BLaER1 treated with 17β-estradiol and CSF1 and Interleukin-3, amounts not matched to agents 10 nM and 100 nM (cell line): ENCODE results near the gene POPDC3.
"Not testable (repeated sequence)": the region's sequence is repeated elsewhere in the genome, so short reads cannot be mapped to it uniquely, and the experiment has no call there.

Experiments used
- H3K27ac ChIP-seq, 11 experiments: shearing (Covaris generic); formaldehyde crosslinking; 2 replicates each; pipeline ENCODE4 v1.8.1; 2022
- H3K27me3 ChIP-seq, 11 experiments: shearing (Covaris generic); formaldehyde crosslinking; 2 replicates each; pipeline ENCODE4 v1.8.1; 2022
- H3K36me3 ChIP-seq, 11 experiments: shearing (Covaris generic); formaldehyde crosslinking; 2 replicates each; pipeline ENCODE4 v1.8.1; 2022
- H3K4me1 ChIP-seq, 10 experiments: shearing (Covaris generic); formaldehyde crosslinking; 2 replicates each; pipeline ENCODE4 v1.8.1; 2022
- H3K4me2 ChIP-seq, 11 experiments: shearing (Covaris generic); formaldehyde crosslinking; 2 replicates each; pipeline ENCODE4 v1.8.1; 2022
- H3K4me3 ChIP-seq, 10 experiments: shearing (Covaris generic); formaldehyde crosslinking; 2 replicates each; pipeline ENCODE4 v1.8.1; 2022
- H3K9ac ChIP-seq, 11 experiments: shearing (Covaris generic); formaldehyde crosslinking; 2 replicates each; pipeline ENCODE4 v1.8.1; 2022
- H3K9me3 ChIP-seq, 11 experiments: shearing (Covaris generic); formaldehyde crosslinking; replicated peaks in 1 of 11; 2 replicates each; pipeline ENCODE4 v1.8.1; 2022
- H4K20me1 ChIP-seq, 11 experiments: shearing (Covaris generic); formaldehyde crosslinking; 2 replicates each; pipeline ENCODE4 v1.8.1; 2022
- Cebpa-rat ChIP-seq, 11 experiments: shearing (Covaris generic); IDR thresholded peaks; 2 replicates each; pipeline ENCODE4 v1.8.1; 2022

The POPDC3 gene, protein sequence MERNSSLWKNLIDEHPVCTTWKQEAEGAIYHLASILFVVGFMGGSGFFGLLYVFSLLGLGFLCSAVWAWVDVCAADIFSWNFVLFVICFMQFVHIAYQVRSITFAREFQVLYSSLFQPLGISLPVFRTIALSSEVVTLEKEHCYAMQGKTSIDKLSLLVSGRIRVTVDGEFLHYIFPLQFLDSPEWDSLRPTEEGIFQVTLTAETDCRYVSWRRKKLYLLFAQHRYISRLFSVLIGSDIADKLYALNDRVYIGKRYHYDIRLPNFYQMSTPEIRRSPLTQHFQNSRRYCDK

DNA sequence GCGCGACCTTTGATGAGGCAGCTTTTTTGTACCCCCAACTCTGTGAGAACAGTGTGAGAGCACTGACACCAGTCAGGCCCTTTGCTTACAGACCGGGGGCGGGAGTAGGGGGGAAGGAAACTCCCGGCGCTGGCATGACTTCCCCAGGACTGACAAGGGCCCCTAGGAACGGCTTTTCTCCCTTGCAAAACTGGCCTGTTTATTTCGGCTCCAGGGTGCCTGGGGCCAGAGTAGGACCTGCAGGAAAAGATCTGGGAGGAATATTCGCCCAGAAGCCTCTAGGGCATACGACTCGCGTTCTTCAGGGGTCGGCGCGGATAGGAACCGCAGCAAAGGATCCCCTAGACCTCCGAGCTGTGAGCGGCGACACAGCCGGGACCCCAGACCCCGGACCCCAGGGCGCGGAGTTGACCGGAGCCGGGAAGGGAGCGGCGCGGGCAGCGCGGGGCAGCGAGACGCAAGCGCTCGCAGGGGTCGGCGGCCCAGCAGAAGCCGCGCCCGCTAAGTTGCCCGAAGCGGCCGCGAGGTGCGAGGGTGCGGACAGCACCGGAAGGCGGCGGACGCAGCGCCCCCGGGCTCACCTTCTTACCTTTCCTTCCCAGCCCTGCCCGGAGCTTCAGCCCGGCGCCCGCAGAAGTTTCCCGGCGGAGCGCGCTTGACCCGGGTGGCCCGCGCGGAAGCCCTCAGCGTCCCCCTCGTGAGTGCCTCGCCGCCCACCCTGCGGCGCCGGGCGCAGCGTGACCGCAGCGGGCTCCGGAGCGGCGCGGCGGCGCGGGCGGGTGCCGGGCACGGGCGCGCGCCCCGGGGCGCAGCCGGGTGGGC lies at the start of gene POPDC3:
Gene POPDC3, minus strand, starts transcription at position 771 of the 822 bp plus-strand sequence. CDS start 18,105 bp downstream, outside the sequence.
- TF ChIP-seq Cebpa-rat (IDR thresholded peaks at IDR 0.05) = no peak
- peak within 1 kb of the TSS in 7 of 11 experiments; percentile 13 to 50 (median 40); a peak in 7 of 22 replicates for H3K9ac ChIP-seq
- H3K27me3 ChIP-seq = peaks cover 45 to 67% (median 52%) of the 10 kb centered on the region in 11 experiments
- H4K20me1 ChIP-seq = peaks cover 0 to 10% (median 0%) of the 10 kb centered on the region in 11 experiments; a peak in 2 of 22 replicates
- peaks cover 0 to 15% (median 7%) of the 10 kb centered on the region in 11 experiments; a peak in 11 of 22 replicates for H3K9me3 ChIP-seq
- no peaks in the 10 kb centered on the region for H3K36me3 ChIP-seq
- H3K4me3 ChIP-seq = peak within 1 kb of the TSS; percentile 50 to 72 (median 58)
- H3K4me2 ChIP-seq = peak within 1 kb of the TSS; percentile 74 to 96 (median 87)
- H3K4me1 ChIP-seq = peaks cover 0 to 5% (median 2%) of the 10 kb centered on the region in 10 experiments; a peak in 6 of 20 replicates
- no peak within 1 kb of the TSS for H3K27ac ChIP-seq

DNA sequence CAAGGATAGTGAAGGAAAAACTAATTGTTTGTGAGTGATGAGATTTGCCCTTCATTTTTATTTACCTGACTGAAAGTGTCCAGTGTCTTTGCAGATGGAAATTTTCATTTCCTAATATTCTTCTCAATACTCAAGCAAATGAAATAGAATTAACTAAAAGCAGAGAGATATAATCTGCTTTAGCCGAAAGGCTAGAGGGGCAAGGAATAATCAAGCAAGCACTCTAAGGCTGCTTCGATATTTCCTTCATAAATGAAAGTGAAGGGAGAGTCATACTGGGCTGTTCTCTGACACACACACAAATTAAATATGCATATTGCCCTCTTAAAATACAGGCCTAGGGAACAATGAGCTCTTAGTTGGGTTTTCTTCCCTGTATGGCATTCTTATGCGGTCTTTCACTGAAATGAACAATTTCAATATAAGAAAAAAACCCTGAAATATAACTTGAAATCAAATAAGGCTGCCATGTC lies 47.5 kb upstream of the POPDC3 start:
- Histone ChIP-seq H3K9ac (no peak overlapping the region), H3K27ac (no peak overlapping the region), H3K4me1 (no peaks in the 10 kb centered on the region), H3K9me3 (peaks cover 0 to 10% (median 4%) of the 10 kb centered on the region in 11 experiments; a peak in 6 of 22 replicates), H3K4me3 (no peak overlapping the region), H3K36me3 (no peaks in the 10 kb centered on the region), H4K20me1 (no peaks in the 10 kb centered on the region), H3K27me3 (no peaks in the 10 kb centered on the region), H3K4me2 (no peak overlapping the region)
- TF ChIP-seq Cebpa-rat (IDR thresholded peaks at IDR 0.05) = no peak

DNA sequence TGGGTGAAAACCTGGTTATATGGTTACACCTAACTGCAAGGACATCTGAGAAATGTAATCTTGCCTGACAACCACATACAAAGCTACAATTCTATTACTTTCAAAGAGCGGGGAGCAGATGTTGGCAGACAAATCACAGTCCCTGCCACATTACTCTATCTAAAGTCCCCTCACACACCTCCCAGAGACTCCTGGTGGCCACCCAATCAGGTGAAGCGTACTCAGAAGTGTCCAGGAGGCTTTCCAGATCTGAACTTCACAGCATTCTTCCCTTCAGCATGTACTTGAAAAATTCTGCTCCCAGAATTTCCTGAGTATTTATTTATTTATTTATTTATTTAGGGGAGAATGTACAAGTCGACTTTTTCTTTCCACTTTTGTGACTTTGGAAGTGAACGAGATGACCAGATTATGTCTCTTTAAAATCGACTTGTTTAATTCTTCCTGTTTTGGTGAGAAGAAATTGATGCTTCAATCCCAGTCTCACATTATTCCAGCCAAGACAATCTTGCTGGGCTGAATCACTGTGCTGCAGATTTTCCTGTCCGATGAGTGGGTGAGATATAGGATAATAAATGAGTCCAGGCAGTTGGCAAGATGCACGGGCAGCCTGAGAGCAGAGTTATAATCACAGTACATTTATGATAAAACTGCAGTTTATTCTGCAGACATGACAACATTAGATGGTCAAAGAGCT lies 46.9 kb upstream of the POPDC3 start:
- Histone ChIP-seq H3K4me3 (no peak overlapping the region), H3K4me1 (no peaks in the 10 kb centered on the region), H3K9ac (no peak overlapping the region), H3K36me3 (no peaks in the 10 kb centered on the region), H3K9me3 (peaks cover 0 to 10% (median 2%) of the 10 kb centered on the region in 11 experiments; a peak in 6 of 22 replicates), H3K27ac (no peak overlapping the region), H3K27me3 (no peaks in the 10 kb centered on the region), H3K4me2 (no peak overlapping the region), H4K20me1 (no peaks in the 10 kb centered on the region)
- no peak for TF ChIP-seq Cebpa-rat (IDR thresholded peaks at IDR 0.05)

DNA sequence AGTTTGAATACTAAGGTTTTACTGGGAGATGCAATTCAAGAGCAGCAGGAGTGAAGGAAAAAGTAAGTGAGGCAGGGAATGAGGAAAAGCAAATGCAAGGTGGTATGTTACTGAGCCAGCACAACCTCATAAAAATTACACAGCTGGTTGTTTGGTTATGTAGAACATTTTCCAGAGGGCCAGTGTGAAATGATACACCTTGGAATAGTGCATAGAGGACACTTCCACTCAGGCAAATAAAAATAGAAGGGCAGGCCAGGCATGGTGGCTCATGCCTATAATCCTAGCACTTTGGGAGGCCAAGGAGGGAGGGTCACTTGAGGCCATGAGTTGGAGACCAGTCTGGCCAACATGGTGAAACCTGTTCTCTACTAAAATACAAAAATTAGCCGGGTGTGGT lies 43.4 kb upstream of the POPDC3 start:
- Histone ChIP-seq H3K9ac (no peak overlapping the region), H3K27me3 (no peaks in the 10 kb centered on the region), H3K9me3 (peaks cover 0 to 6% (median 0%) of the 10 kb centered on the region in 11 experiments; a peak in 1 of 22 replicates), H3K4me2 (no peak overlapping the region), H3K4me1 (no peaks in the 10 kb centered on the region), H3K4me3 (no peak overlapping the region), H4K20me1 (no peaks in the 10 kb centered on the region), H3K36me3 (no peaks in the 10 kb centered on the region), H3K27ac (no peak overlapping the region)
- no peak for TF ChIP-seq Cebpa-rat (IDR thresholded peaks at IDR 0.05)

DNA sequence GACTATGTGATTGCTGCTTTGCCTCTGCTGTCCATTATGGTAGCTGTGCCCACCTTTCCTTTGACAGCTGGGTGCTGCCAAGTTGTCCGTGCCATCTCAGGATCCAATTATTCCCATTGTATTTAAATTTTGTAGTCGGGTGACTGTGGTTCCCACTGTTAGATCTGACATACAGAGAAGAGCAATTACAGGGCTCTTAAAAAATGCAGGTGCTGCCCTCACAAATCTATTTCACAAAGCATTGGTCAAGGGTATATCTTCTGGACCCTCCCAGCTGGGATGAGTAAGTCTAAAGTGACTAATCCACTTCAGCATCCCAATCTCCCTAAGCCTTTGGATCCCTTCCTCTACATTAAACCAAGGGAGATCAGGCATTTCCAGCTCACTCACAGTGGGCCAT lies 41.4 kb upstream of the POPDC3 start:
- not testable (repeated sequence) for H3K27me3 ChIP-seq, H3K9me3 ChIP-seq, H3K36me3 ChIP-seq, H4K20me1 ChIP-seq, H3K9ac ChIP-seq, H3K4me3 ChIP-seq, H3K4me1 ChIP-seq, H3K4me2 ChIP-seq, H3K27ac ChIP-seq

DNA sequence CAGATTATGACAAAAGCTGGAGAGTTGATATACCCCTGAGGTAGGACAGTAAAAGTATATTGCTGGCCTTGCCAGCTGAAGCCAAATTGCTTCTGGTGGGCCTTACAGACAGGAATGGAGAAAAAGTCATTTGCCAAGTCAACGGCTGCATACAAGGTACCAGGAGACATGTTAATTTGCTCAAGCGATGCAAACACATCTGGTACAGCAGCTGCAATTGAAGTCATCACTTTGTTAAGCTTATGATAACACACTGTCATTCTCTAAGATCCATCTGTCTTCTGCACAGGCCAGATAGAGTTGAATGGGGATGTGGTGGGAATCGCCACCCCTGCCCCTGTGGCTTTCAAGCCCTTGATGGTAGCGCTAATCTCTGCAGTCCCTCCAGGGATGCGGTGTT lies 40.4 kb upstream of the POPDC3 start:
- no peak overlapping the region for H3K27ac ChIP-seq
- no peaks in the 10 kb centered on the region for H4K20me1 ChIP-seq
- no peak overlapping the region for H3K4me2 ChIP-seq
- TF ChIP-seq Cebpa-rat (IDR thresholded peaks at IDR 0.05) = no peak
- no peaks in the 10 kb centered on the region for H3K27me3 ChIP-seq
- H3K36me3 ChIP-seq = no peaks in the 10 kb centered on the region
- H3K9ac ChIP-seq = no peak overlapping the region
- peaks cover 0 to 6% (median 0%) of the 10 kb centered on the region in 11 experiments; a peak in 1 of 22 replicates for H3K9me3 ChIP-seq
- H3K4me3 ChIP-seq = no peak overlapping the region
- no peaks in the 10 kb centered on the region for H3K4me1 ChIP-seq

DNA sequence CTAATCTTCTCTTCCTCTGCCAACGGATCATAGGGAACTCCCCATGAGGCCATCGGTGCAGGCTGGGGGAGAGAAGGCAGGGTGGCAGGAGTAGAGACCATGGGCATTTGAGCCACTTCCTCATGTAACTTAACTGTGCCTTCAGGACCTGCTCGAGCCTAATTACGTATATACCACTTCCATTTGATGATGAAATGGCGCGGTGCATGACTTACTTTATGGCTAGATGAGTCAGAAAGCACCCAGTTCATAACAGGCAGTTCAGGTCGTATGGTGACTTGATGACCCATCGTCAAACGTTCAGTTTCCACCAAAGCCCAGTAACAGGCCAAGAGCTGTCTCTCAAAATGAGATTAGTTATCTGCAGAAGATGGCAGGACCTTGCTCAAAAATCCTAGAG lies 39.4 kb upstream of the POPDC3 start:
- H3K27me3 ChIP-seq, H4K20me1 ChIP-seq, H3K4me1 ChIP-seq, H3K4me2 ChIP-seq, H3K4me3 ChIP-seq, H3K27ac ChIP-seq, H3K9me3 ChIP-seq, H3K9ac ChIP-seq, H3K36me3 ChIP-seq: not testable (repeated sequence)

DNA sequence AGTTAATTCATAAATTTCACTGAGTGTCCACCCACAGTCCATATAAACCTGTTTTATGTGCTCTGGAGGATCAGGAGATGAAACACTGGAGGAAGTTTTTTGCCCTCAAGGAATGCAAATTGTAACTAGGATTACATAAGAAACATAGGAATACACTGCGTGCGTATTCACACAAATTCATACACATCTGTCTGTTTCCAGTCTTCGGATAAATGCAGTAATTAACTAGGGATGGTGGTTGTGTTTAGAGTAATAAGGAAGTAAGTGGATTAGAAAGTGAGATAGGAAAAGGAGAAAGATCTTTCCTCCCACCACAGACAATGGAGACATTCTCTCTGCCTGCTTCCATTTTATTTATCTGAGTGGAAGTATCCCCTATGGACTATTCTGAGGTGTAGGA lies 35.7 kb upstream of the POPDC3 start:
- Histone ChIP-seq H3K27me3 (no peaks in the 10 kb centered on the region), H3K36me3 (no peaks in the 10 kb centered on the region), H3K9ac (no peak overlapping the region), H3K4me2 (no peak overlapping the region), H3K4me1 (peaks cover 4 to 35% (median 14%) of the 10 kb centered on the region in 10 experiments; a peak in 15 of 20 replicates), H4K20me1 (no peaks in the 10 kb centered on the region), H3K4me3 (no peak overlapping the region), H3K9me3 (no peaks in the 10 kb centered on the region), H3K27ac (no peak overlapping the region)
- TF ChIP-seq Cebpa-rat (IDR thresholded peaks at IDR 0.05) = no peak

DNA sequence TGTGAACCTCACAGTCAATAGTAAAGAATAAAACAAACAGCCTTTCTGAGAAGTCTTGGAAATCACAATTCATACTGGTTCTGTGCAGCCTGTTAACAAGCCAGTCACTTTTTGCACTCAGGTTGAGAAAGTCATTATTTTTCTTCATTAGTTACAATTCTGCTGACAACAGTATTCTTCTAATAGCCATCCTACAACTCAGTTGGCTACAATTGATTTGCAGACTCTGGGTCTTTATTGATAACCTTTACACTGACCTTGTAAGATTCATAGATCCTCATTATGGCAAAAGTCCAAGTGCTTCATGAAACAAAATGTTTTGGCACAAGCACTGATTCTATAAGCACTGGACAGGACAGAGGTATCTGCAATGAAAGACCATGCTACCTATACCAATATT lies 34.9 kb upstream of the POPDC3 start:
- Histone ChIP-seq H3K4me1 (peaks cover 4 to 43% (median 16%) of the 10 kb centered on the region in 10 experiments; a peak in 15 of 20 replicates), H3K9ac (no peak overlapping the region), H3K27ac (no peak overlapping the region), H4K20me1 (no peaks in the 10 kb centered on the region), H3K9me3 (no peaks in the 10 kb centered on the region), H3K4me3 (no peak overlapping the region), H3K36me3 (no peaks in the 10 kb centered on the region), H3K4me2 (no peak overlapping the region), H3K27me3 (no peaks in the 10 kb centered on the region)
- TF ChIP-seq Cebpa-rat (IDR thresholded peaks at IDR 0.05) = no peak
